Neural cell (in vitro differentiated cells): ENCODE data around the gene COQ8B.
A peak's percentile ranks its signal among the peaks of the same experiment; 100 is the strongest.

Experiments used
- CTCF ChIP-seq: fragments of 450-650 bp; IDR thresholded peaks from 2 replicates; pipeline ENCODE4 v1.5.1; 2014; ENCODE audit warnings: antibody characterized with exemption, mild to moderate bottlenecking, moderate library complexity; ENCODE audit not compliant: poor library complexity, severe bottlenecking
- EZH2 ChIP-seq: fragments of 200-600, 300-800 bp; shearing (Covaris generic), sonication (generic); IDR thresholded peaks from 2 replicates; pipeline ENCODE4 v1.6.1; 2014; ENCODE audit warnings: antibody characterized with exemption, low read length, borderline replicate concordance, mild to moderate bottlenecking; ENCODE audit not compliant: insufficient read depth, poor library complexity, severe bottlenecking
- MXI1 ChIP-seq: fragments of 450-650 bp; conservative IDR thresholded peaks from 2 replicates; pipeline ENCODE4 v1.6.1; 2014; ENCODE audit warnings: antibody characterized with exemption, mild to moderate bottlenecking; ENCODE audit not compliant: poor library complexity, severe bottlenecking
- POLR2AphosphoS5 ChIP-seq: IDR thresholded peaks from 2 replicates; pipeline ENCODE4 v1.6.1; 2012
- RAD21 ChIP-seq: fragments of 450-650 bp; conservative IDR thresholded peaks from 2 replicates; pipeline ENCODE4 v1.6.1; 2014; ENCODE audit warnings: antibody characterized with exemption, mild to moderate bottlenecking, moderate library complexity
- SMC3 ChIP-seq: fragments of 450-650 bp; conservative IDR thresholded peaks from 2 replicates; pipeline ENCODE4 v1.6.1; 2014; ENCODE audit warnings: antibody characterized with exemption, mild to moderate bottlenecking, moderate library complexity; ENCODE audit not compliant: poor library complexity
- TF ChIP-seq, protein P1 (sequence below): IDR thresholded peaks from 2 replicates; pipeline ENCODE4 v1.6.1; 2012; ENCODE audit warnings: borderline replicate concordance

DNA sequence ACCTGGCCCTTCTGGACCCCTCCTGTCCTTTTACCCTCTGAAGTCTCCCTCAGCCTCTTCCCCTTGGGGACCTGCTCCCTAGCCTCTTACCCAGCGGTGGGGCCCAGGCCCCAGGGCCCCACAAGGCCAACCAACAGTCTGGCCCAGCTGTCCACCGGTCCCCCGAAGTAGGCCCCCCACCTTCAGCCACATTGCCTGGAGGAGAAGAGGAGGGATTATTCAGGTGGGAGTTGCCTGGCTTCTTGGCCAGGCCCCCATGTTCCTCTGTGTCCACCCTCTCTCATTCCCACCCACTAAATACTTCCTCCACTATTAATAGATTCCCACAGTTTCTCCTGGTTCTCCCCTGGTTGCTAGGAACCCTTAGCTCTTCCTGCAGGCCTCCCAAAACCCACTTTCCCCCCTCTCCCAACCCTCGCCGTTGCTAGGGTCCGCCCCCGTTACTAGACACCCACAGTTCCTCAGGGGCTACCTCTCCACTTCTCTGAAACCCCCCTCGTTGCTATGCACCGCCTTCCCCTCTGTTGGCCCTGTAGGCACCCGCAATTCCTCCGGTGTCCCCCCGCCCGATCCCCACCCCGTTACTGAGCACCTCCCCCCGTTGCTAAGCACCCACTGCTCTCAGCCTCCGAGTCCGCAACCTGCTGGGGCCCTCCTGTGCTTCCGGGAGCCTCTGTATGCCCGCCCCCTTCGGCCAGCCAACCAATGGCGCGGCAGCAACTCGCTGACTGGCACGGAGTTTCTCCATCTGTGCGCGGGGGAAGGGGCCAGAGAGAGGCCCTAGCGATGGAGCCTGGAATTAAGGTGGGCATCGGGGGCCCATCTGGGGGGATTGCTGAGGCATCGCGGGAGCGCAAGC, 2.0 kb downstream of the COQ8B start:
- TF ChIP-seq RAD21 = no peak
- TF ChIP-seq CTCF = peak; percentile 48
- TF ChIP-seq SMC3 = no peak
- TF ChIP-seq, protein P1, sequence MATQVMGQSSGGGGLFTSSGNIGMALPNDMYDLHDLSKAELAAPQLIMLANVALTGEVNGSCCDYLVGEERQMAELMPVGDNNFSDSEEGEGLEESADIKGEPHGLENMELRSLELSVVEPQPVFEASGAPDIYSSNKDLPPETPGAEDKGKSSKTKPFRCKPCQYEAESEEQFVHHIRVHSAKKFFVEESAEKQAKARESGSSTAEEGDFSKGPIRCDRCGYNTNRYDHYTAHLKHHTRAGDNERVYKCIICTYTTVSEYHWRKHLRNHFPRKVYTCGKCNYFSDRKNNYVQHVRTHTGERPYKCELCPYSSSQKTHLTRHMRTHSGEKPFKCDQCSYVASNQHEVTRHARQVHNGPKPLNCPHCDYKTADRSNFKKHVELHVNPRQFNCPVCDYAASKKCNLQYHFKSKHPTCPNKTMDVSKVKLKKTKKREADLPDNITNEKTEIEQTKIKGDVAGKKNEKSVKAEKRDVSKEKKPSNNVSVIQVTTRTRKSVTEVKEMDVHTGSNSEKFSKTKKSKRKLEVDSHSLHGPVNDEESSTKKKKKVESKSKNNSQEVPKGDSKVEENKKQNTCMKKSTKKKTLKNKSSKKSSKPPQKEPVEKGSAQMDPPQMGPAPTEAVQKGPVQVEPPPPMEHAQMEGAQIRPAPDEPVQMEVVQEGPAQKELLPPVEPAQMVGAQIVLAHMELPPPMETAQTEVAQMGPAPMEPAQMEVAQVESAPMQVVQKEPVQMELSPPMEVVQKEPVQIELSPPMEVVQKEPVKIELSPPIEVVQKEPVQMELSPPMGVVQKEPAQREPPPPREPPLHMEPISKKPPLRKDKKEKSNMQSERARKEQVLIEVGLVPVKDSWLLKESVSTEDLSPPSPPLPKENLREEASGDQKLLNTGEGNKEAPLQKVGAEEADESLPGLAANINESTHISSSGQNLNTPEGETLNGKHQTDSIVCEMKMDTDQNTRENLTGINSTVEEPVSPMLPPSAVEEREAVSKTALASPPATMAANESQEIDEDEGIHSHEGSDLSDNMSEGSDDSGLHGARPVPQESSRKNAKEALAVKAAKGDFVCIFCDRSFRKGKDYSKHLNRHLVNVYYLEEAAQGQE = no peak
- peak; percentile 79 for TF ChIP-seq POLR2AphosphoS5
- TF ChIP-seq MXI1 = no peak
- TF ChIP-seq EZH2 = no peak
